Measurements from ENCODE around the gene SERPINA6.
"Not testable (repeated sequence)": the region's sequence is repeated elsewhere in the genome, so short reads cannot be mapped to it uniquely, and the experiment has no call there.

SERPINA6 gene

DNA sequence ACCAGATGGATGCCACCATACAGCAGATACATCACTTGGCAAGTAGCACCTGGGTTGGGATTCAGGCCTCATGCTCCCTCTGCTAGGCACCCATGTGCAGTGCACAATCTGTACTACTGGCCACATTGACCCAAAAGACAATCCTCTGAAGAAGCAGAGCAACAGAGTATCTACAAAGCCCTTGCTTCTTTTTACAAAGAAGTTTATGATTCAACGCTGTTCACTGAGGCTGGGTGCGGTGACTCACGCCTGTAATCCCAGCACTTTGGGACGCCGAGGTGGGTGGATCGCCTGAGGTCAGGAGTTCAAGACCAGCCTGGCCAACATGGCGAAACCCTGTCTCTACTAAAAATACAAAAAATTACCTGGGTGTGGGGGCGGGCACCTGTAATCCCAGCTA is 31.1 kb upstream of the SERPINA6 start:
- not testable (repeated sequence) for DNase-seq (ENCODE audit: low spot score)

- DNase-seq (ENCODE audit: low spot score), result no peak
These were observed 26.1 kb upstream of the SERPINA6 start for GRCh38 chr14:94349276-94349675.

DNA sequence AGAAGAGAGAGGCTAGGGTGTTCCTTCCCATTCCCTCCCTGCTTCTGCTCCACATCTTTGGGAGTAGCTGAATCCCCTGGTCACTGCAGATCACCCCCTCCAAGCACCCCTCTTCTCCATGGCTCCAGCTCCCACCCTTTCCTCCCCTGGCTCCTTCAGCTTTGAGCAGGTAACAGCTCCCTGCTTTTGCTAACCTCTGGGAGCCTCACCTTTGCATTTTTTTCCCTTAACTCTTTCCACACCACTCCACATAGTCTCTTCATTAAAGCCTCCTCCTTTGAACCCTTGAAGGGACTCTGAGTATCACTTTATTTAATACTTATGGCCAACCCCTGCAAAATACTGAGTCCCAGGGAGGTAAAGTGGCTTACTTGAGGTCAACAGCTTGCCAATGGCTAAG is 25.7 kb upstream of the SERPINA6 start:
- no peak for DNase-seq (ENCODE audit: low spot score)

GRCh38 chr14:94346841-94347240 is 23.7 kb upstream of the SERPINA6 start:
- no peak for DNase-seq (ENCODE audit: low spot score)

DNA sequence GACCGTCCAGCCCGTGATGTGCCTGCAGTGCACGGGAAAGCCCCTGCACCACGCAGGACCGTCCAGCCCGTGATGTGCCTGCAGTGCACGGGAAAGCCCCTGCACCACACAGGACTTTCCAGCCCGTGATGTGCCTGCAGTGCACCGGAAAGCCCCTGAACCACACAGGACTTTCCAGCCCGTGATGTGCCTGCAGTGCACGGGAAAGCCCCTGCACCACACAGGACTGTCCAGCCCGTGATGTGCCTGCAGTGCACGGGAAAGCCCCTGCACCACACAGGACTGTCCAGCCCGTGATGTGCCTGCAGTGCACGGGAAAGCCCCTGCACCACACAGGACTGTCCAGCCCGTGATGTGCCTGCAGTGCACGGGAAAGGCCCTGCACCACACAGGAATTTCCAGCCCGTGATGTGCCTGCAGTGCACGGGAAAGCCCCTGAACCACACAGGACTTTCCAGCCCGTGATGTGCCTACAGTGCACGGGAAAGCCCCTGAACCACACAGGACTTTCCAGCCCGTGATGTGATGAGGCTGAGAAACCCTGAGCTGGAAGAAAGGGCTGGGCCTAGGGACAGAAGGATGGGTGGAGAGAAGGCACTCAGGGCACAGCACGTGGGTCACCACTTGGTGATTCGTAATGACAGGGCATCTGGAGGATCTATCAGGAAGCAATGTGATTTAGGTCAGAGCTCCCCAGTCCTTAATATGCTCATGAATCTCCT is 23.1 kb upstream of the SERPINA6 start:
- not testable (repeated sequence) for DNase-seq (ENCODE audit: low spot score)

GRCh38 chr14:94345344-94346064 is 22.4 kb upstream of the SERPINA6 start:
- DNase-seq (ENCODE audit: low spot score), result no peak

DNA sequence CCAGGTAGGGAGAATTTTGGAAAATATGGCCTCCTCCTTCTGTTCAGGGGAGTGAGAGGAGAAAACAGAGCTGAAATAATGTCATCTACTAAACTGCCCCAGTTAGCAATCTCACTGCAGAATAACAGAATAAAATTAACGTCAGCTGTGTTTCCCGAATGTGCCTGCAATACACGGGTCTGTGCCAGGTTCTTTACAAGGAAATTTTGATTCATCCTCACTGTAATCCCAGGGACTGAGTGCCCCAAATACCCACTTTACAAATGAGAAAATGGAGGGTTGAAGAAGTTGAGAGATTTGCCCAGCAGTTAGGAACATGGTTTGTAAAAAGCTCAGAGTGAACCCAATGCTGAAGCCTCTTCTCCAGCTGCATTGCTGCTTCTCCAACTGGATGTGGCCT is 21.3 kb upstream of the SERPINA6 start:
- DNase-seq (ENCODE audit: low spot score), result no peak

GRCh38 chr14:94343238-94344005 is 20.3 kb upstream of the SERPINA6 start:
- DNase-seq (ENCODE audit: low spot score), result no peak

DNA sequence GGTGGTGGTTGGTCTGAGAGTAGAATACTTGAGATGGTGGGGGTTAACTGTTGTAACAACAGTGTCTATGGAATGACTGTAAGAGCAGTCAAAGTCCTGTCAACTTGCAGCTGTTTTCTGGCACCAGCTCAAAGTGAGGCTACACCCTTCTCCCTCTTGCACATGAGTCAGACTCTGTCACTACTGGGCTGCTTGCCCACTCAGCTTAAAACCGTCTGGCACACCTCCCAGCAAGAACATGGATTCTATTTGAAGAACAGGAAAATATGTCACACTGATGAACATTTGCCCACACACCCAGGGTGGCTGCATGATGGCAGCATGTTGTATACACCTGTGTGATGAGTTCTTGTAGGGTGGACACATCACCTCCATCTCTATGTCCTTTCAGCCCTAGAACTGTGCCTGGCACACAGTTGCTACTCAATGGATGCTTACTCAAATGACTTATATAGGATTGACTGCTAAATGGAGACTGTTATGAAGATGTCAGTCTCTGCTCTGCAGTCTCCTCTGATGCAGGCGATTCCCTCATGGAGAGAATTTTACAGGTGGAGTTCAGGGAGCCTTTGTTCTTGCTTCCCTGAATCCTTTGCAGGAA is 19.3 kb upstream of the SERPINA6 start:
- DNase-seq (ENCODE audit: low spot score), result peak; percentile 62

- no peak for DNase-seq (ENCODE audit: low spot score)
These were observed 18.7 kb upstream of the SERPINA6 start for GRCh38 chr14:94341656-94342333.

DNA sequence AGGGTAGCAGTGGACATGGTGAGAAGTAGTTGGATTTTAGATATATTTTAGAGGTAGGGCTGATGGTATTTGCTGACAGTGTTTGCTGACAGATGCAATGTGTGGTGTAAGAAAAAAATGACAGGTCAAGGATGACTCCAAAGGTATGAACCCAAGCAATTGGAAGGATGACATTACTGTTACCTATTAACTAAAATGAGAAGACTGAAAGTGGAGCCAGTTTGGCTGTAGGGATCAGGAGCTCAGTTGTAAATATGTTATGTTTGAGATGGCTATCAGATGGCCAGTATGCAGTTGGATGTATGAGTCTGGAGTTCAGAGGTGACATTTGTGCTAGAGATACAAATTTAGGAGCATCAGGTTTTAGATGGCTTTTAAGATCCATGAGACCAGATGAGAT is 17.4 kb upstream of the SERPINA6 start:
- DNase-seq (ENCODE audit: low spot score), result peak; percentile 39

DNA sequence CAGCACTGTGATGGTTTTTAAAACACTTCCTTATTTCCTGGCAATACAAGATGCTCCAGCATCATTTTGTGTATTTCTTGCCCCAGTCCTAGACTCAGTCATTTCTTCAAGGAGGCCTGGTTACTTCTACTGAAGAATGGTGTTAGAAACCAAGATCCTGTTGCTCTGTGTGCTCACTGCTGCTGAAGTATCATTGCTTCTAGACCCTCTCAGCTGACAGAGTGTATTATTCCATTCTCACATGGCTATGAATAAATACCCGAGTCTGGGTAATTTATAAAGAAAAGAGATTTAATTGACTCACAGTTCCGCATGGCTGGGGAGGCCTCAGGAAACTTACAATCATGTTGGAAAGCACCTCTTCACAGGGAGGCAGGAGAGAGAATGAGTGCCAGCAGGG is 14.9 kb upstream of the SERPINA6 start:
- DNase-seq (ENCODE audit: low spot score), result no peak

GRCh38 chr14:94337274-94337673 is 14.1 kb upstream of the SERPINA6 start:
- DNase-seq (ENCODE audit: low spot score), result no peak

DNA sequence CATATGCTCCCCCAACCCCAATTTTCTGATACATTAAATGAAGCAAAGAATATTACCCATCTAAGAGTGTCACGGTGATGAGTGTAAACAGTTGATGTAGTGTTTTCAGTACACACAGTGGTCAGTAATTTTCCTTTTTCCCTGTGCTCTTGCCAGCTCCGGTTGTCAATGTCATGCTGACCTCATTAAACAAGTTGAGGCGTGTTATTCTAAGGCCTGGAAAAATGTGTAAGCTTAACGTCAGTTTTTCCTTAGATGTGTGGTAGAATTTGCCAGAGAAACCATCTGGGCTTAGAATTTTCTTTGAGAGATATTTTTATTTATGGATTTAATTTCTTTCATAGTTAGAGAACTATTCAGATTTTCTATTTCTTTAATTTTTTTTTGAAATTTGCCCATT is 11.7 kb upstream of the SERPINA6 start:
- DNase-seq (ENCODE audit: low spot score), result no peak

DNA sequence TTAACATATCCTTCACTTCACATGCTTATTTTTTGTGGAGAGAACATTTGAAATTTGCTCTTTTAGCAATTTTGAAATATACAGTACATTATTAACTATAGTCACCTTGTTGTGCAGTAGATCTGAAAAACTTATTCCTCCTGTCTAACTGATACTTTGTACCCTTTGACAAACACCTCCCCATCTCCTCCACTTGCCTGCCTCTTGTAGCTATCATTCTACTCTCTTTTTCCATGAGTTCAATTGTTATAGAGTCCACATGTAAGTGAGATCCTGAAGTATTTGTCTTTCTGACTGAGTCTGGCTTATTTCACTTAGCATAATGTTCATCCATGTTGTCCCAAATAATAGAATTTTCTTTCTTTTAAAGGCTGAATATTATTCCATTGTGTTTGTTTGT is 9.5 kb upstream of the SERPINA6 start:
- DNase-seq (ENCODE audit: low spot score), result no peak

DNA sequence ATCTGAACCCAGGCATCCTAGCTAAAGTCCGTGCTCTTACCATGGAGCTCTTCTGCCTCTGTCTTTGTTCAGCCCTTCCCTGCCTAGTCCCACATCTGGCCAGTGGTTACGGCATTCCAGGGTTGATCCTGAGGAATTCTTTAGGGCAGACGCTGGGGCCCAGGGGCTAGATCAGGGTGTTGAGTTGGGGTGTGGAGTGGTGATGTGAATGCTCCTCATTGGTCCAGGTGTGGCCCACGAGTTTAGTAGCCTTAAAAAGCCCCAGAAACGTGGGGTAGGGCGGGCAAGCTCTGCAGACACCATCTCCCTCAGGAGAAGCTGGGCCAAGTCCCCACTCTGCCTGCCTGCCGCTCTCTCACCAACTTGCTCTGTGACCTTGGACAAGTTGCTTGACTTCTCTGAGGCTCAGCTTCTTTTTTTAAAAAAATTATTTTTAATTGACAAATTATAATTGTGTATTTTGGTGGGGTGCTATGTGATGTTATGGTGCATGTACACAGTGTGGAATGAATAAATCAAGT is 9.0 kb upstream of the SERPINA6 start:
- DNase-seq (ENCODE audit: low spot score), result no peak

- no peak for DNase-seq (ENCODE audit: low spot score)
These were observed 8.3 kb upstream of the SERPINA6 start for GRCh38 chr14:94331462-94331861.

- no peak for DNase-seq (ENCODE audit: low spot score)
These were observed 7.7 kb upstream of the SERPINA6 start for GRCh38 chr14:94330857-94331256.

GRCh38 chr14:94330432-94330831 is 7.3 kb upstream of the SERPINA6 start:
- DNase-seq (ENCODE audit: low spot score), result no peak

DNA sequence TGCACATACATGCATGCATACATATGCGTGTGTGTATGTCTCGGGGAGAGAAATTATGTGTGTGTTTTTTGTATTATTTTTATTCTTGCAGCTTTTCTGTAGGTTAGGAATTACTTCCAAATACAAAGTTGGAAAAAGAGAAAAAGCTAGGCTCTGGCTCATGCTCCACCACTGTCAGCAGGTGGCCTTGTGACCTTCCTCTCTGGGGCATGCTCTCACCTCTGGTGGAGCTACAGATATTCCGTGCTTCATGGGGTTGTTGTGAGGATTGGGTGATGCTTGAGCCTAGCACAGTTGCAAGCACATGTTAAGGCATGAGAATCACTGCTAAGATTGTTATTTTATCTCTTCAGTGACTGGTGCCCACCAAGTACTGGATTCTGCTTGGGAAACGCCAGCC is 6.7 kb upstream of the SERPINA6 start:
- no peak for DNase-seq (ENCODE audit: low spot score)

DNA sequence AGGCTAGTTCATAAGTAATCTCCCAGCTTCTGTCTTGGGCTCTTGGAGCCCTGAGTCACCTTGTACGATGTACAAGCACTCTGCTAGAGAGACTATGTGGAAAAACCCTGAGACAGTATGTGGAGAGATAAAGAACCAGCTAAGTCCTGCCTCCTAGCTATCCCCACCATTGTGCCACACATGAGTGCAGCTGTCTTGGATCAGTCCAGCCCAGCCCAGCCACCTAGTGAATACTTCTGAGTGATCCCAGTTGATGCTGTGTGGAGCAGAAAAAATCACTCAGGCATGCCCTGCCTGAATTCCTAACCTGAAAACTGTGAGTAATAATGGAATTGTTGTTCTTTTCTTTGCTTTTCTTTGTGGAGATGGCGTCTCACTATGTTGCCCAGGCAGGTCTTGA is 5.1 kb upstream of the SERPINA6 start:
- no peak for DNase-seq (ENCODE audit: low spot score)

Data from HuH-7.5 (cell line).